K562 (cell line): ENCODE data around the gene FAM83E. TPM values are rescaled to one million over a fixed set of nuclear protein-coding genes. Genes with fewer than 3 reads are reported as not detected.

ENCODE experiments used
- ATAC-seq: fragments of 200-7000 bp; cut with Tn5 transposase; 3 replicates; pipeline ENCODE4 v1.9.1; 2020; ENCODE audit warnings: moderate library complexity
- BruUV-seq: library from RNA; stranded (reverse); fragments of 400-500 nt; replicated peaks from 2 replicates; lab custom pipeline; 2021; lab: Mats Ljungman, UMichigan
- CTCF ChIA-PET: fragments of 300-600 bp; formaldehyde crosslinking; extraction: SDS; loops from one replicate; lab custom pipeline; 2021; ENCODE audit warnings: low intra/inter-chr PET ratio; lab: Yijun Ruan, JAX
- POLR2A ChIA-PET: fragments of 300-600, 350-650 bp; sonication (Branson Sonifier 250); formaldehyde crosslinking; extraction: SDS; loops from one replicate; lab custom pipeline; 2021; ENCODE audit warnings: antibody characterized with exemption, inconsistent platforms; lab: Yijun Ruan, JAX
- DNase-seq, 4 experiments: peaks; one replicate each; pipeline versions ENCODE4 v3.0.0 to v3.0.0-alpha.2; 2011 to 2018; ENCODE audit warnings: low spot score in 3 of 4, mixed read lengths in 3 of 4; ENCODE audit errors: extremely low read depth in 1 of 4
- FAIRE-seq: peaks from 2 replicates; lab custom pipeline; 2011; peaks lifted over from hg19 to GRCh38; lab: Jason Lieb, UNC
- H2AFZ ChIP-seq: 2 replicates; pipeline ENCODE4 v1.6.0; 2011; ENCODE audit warnings: low read depth, low read length, control low read depth, inconsistent platforms
- H3K27ac ChIP-seq: fragments of 200-600 bp; 3 replicates; pipeline ENCODE4 v1.8.0; 2011; ENCODE audit warnings: low read depth, mild to moderate bottlenecking, control low read depth, inconsistent platforms, low read length, moderate library complexity, mixed read lengths; ENCODE audit errors: extremely low read depth
- H3K27me3 ChIP-seq, 2 experiments: fragments of 300-600 bp in 1 of 2; 2 replicates in 1 of 2; 3 replicates in 1 of 2; pipeline versions ENCODE4 v1.6.0 to v1.8.0; 2011; ENCODE audit warnings: inconsistent platforms in 2 of 2, low read length in 2 of 2, mild to moderate bottlenecking in 1 of 2, mixed read lengths in 1 of 2, moderate library complexity in 1 of 2; ENCODE audit not compliant: control insufficient read depth in 2 of 2, insufficient read depth in 2 of 2
- H3K36me3 ChIP-seq: fragments of 300-600 bp; 3 replicates; pipeline ENCODE4 v1.8.0; 2011; ENCODE audit warnings: mild to moderate bottlenecking, low read length, inconsistent platforms; ENCODE audit not compliant: control insufficient read depth, insufficient read depth
- H3K4me1 ChIP-seq, 2 experiments: fragments of 200-600 bp in 1 of 2; replicated peaks in 1 of 2; 2 replicates in 1 of 2; 3 replicates in 1 of 2; pipeline versions ENCODE4 v1.5.1 to v1.8.0; 2011; ENCODE audit warnings: inconsistent platforms in 2 of 2, low read length in 2 of 2, mild to moderate bottlenecking in 1 of 2, mixed read lengths in 1 of 2, moderate library complexity in 1 of 2; ENCODE audit not compliant: control insufficient read depth in 2 of 2, insufficient read depth in 2 of 2
- H3K4me2 ChIP-seq: 2 replicates; pipeline ENCODE4 v1.6.1; 2011; ENCODE audit warnings: low read length, control low read depth, inconsistent platforms, mixed read lengths; ENCODE audit not compliant: insufficient read depth
- H3K4me3 ChIP-seq: fragments of 200-600 bp; sonication (generic), shearing (Covaris generic); 2 replicates; pipeline ENCODE4 v1.5.1; 2016; ENCODE audit warnings: control low read depth, inconsistent platforms
- H3K79me2 ChIP-seq: fragments of 200-600 bp; 3 replicates; pipeline ENCODE4 v1.8.0; 2011; ENCODE audit warnings: low read length, inconsistent platforms; ENCODE audit not compliant: control insufficient read depth, insufficient read depth
- H3K9ac ChIP-seq, 2 experiments: 2 replicates each; pipeline versions ENCODE4 v1.6.0 to v1.6.1; 2011; ENCODE audit warnings: low read depth in 2 of 2, low read length in 2 of 2, control low read depth in 1 of 2, inconsistent platforms in 1 of 2, mild to moderate bottlenecking in 1 of 2, mixed read lengths in 1 of 2; ENCODE audit not compliant: insufficient read depth in 1 of 2
- H3K9me1 ChIP-seq: one replicate; pipeline ENCODE4 v1.6.0; 2011; ENCODE audit warnings: inconsistent platforms, mild to moderate bottlenecking, low read length, moderate library complexity; ENCODE audit not compliant: control insufficient read depth, insufficient read depth
- H3K9me3 ChIP-seq: replicated peaks from 2 replicates; pipeline ENCODE4 v1.5.1; 2011; ENCODE audit warnings: low read depth, low read length, inconsistent platforms; ENCODE audit not compliant: control insufficient read depth, insufficient read depth
- H4K20me1 ChIP-seq: replicated peaks from 2 replicates; pipeline ENCODE4 v1.6.1; 2011; ENCODE audit warnings: low read length, inconsistent platforms, mixed read lengths; ENCODE audit not compliant: control insufficient read depth, insufficient read depth
- BCOR ChIP-seq: fragments of 450-650 bp; IDR thresholded peaks from 2 replicates; pipeline ENCODE4 v1.6.1; 2016
- CREM ChIP-seq: IDR thresholded peaks from 2 replicates; pipeline ENCODE4 v1.6.1; 2014; ENCODE audit warnings: antibody characterized with exemption, low read depth
- KDM1A ChIP-seq, 2 experiments: fragments of 450-650 bp; IDR thresholded peaks; 2 replicates each; pipeline ENCODE4 v1.6.1; 2016; ENCODE audit warnings: mild to moderate bottlenecking in 2 of 2
- POLR2H ChIP-seq: IDR thresholded peaks from 2 replicates; pipeline ENCODE4 v1.6.1; 2016; ENCODE audit warnings: missing genetic modification characterization, low read depth, mild to moderate bottlenecking, control low read depth, missing compliant biosample characterization, moderate library complexity
- RBM25 ChIP-seq: fragments of 200-400 bp; formaldehyde crosslinking; IDR thresholded peaks from 2 replicates; pipeline ENCODE4 v1.6.1; 2018; ENCODE audit warnings: low read length, low read depth, moderate library complexity; ENCODE audit not compliant: severe bottlenecking
- SAFB ChIP-seq: fragments of 200-400 bp; formaldehyde crosslinking; IDR thresholded peaks from 2 replicates; pipeline ENCODE4 v1.6.1; 2017; ENCODE audit warnings: low read depth, low read length, borderline replicate concordance
- SRSF3 ChIP-seq: fragments of 200-400 bp; formaldehyde crosslinking; IDR thresholded peaks from 2 replicates; pipeline ENCODE4 v1.6.1; 2016; ENCODE audit warnings: mild to moderate bottlenecking, low read length, moderate library complexity; ENCODE audit not compliant: insufficient read depth
- ZFP36 ChIP-seq: fragments of 150-350 bp; IDR thresholded peaks from 2 replicates; pipeline ENCODE4 v1.6.1; 2018; ENCODE audit warnings: low read length, low read depth; ENCODE audit not compliant: partially characterized antibody
- ZNF384 ChIP-seq: IDR thresholded peaks from 2 replicates; pipeline ENCODE4 v1.6.1; 2012; ENCODE audit warnings: low read depth, low read length, improper control_type of control experiment
- WGBS: fragments of 100-300 bp; shearing (Covaris generic); methylation state at CpG from one replicate; pipeline ENCODE4 v1.1.6; 2016; ENCODE audit warnings: low coverage, mixed read lengths; ENCODE audit not compliant: insufficient coverage; ENCODE audit errors: missing lambda C conversion rate; 5-methylcytosine and 5-hydroxymethylcytosine counted together
- in situ Hi-C: fragments of 300-500 bp; cut with MboI; formaldehyde crosslinking; loops from 4 replicates; pipeline ENCODE4 v1.15.0; 2018; ENCODE audit warnings: inconsistent platforms, mixed read lengths
- intact Hi-C: fragments of 100-400 bp; cut with micrococcal nuclease; formaldehyde crosslinking; loops from 2 replicates; pipeline ENCODE4 v1.14.2; 2022
- polyA plus RNA-seq, 8 experiments: library from polyadenylated mRNA; depleted of rRNA in 4 of 8; stranded (reverse) in 5 of 8; unstranded in 3 of 8; fragments of >200 nt; fragmentation: Nextera tagmentation in 2 of 8; fragmentation: Illumina TruSeq in 1 of 8; extraction: Ambion mirVana in 2 of 8; extraction: Trizol in 1 of 8; gene quantifications; 2 replicates each; pipeline versions ENCODE4 v1.2.1 to v1.2.3, GENCODE V29; 2011 to 2014; ENCODE audit warnings: inconsistent platforms in 1 of 8, missing spikeins in 1 of 8
- total RNA-seq, 7 experiments: library from RNA; depleted of rRNA in 6 of 7; stranded (reverse); fragments of >200 nt in 6 of 7; fragmentation: Illumina TruSeq in 2 of 7; extraction: Trizol in 2 of 7; gene quantifications; 2 replicates each; pipeline versions ENCODE4 v1.2.1 to v1.2.3, GENCODE V29; 2011 to 2021; ENCODE audit warnings: low replicate concordance in 1 of 7
- TF ChIP-seq, protein P1 (sequence below): fragments of 250-450 bp; sonication (Bioruptor Pico); IDR thresholded peaks from 2 replicates; pipeline ENCODE4 v1.8.0; 2022; ENCODE audit warnings: moderate library complexity, mild to moderate bottlenecking, inconsistent platforms
- TF ChIP-seq, protein P2 (sequence below), 3 experiments: fragments of 200-800 bp in 1 of 3; sonication (Bioruptor generic) in 1 of 3; sonication (generic) in 1 of 3; formaldehyde crosslinking in 1 of 3; IDR thresholded peaks; 2 replicates each; pipeline versions ENCODE4 v1.6.1 to v1.8.0; 2016 to 2022; ENCODE audit warnings: mild to moderate bottlenecking in 2 of 3, missing compliant biosample characterization in 2 of 3, missing genetic modification characterization in 2 of 3, missing genetic modification reagents in 1 of 3
- TF ChIP-seq, protein P3 (sequence below): sonication (generic); formaldehyde crosslinking; IDR thresholded peaks from 2 replicates; pipeline ENCODE4 v1.9.0; 2022; ENCODE audit warnings: mild to moderate bottlenecking, missing genetic modification reagents
- TF ChIP-seq, protein P4 (sequence below): IDR thresholded peaks from 2 replicates; pipeline ENCODE4 v1.6.1; 2011; ENCODE audit warnings: borderline replicate concordance, low read depth, mild to moderate bottlenecking, moderate library complexity, low read length; ENCODE audit not compliant: insufficient read depth, poor library complexity, severe bottlenecking
- TF ChIP-seq, protein P5 (sequence below), 2 experiments: fragments of 450-650 bp; IDR thresholded peaks; 2 replicates each; pipeline ENCODE4 v1.6.1; 2016

FAM83E gene
- total and polyA plus RNA-seq, 9 of the 15 experiments (the other 6 are each of a cell fraction or from before 2014, with no cell fraction given): 0.15 to 0.87 (median 0.29) TPM; not detected in 4

DNA sequence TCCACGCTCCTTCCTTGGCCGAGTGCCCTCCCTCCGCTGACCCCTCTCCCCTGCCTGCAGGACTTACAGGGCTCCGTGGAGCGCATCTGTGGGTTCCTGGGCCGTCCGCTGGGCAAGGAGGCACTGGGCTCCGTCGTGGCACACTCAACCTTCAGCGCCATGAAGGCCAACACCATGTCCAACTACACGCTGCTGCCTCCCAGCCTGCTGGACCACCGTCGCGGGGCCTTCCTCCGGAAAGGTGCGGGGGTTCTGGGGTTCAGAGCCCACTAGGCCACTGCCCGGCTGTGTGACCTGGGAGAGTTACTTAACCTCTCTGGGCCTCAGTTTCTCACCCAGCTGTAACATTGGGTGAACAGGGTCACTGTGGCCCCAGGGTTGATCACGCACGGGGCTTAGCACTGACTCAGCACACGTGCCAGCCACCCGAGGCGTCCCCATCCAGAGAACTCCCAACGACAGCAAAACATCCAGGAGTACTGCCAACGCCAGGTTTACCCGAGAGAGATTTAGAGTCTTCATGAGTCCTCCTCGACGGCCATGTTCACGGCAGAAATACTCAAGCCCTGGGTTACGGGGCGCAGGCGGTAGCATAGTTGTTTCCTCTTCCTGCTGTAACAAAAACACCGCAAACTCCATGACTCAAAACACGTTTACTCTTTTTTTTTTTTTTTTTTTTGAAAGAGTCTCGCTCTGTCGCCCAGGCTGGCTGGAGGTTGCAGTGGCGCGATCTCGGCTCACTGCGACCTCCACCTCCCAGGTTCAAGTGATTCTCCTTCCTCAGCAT is 18.0 kb downstream of the FAM83E start:
- 56% methylated on average over 37 of the region's 39 CpGs for WGBS
- FAIRE-seq: no peak
- TF ChIP-seq SRSF3 (no peak), CREM (no peak), RBM25 (peak; percentile 45), POLR2H (tag) (no peak), ZFP36 (peak; percentile 63), ZNF384 (peak; percentile 38; the same call in 1 of the 2 replicates), BCOR (peak; percentile 26; the same call in 1 of the 2 replicates), KDM1A (IDR thresholded peaks at IDR 0.05) (0 out of 4 replicates have a peak, but pooled peaks of 1 of the 2 experiments have one; percentile 10), SAFB (no peak)
- TF ChIP-seq, protein P1, sequence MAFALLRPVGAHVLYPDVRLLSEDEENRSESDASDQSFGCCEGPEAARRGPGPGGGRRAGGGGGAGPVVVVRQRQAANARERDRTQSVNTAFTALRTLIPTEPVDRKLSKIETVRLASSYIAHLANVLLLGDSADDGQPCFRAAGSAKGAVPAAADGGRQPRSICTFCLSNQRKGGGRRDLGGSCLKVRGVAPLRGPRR (CRISPR knock-in tag): no peak
- TF ChIP-seq, protein P2, sequence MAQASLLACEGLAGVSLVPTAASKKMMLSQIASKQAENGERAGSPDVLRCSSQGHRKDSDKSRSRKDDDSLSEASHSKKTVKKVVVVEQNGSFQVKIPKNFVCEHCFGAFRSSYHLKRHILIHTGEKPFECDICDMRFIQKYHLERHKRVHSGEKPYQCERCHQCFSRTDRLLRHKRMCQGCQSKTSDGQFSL (CRISPR knock-in tag; IDR thresholded peaks at IDR 0.05): no peak
- TF ChIP-seq, protein P2 (tag; IDR thresholded peaks at IDR 0.05): no peak
- TF ChIP-seq, protein P3, sequence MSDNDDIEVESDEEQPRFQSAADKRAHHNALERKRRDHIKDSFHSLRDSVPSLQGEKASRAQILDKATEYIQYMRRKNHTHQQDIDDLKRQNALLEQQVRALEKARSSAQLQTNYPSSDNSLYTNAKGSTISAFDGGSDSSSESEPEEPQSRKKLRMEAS: 0 out of 2 replicates have a peak, but pooled peaks have one; percentile 30
- TF ChIP-seq, protein P4, sequence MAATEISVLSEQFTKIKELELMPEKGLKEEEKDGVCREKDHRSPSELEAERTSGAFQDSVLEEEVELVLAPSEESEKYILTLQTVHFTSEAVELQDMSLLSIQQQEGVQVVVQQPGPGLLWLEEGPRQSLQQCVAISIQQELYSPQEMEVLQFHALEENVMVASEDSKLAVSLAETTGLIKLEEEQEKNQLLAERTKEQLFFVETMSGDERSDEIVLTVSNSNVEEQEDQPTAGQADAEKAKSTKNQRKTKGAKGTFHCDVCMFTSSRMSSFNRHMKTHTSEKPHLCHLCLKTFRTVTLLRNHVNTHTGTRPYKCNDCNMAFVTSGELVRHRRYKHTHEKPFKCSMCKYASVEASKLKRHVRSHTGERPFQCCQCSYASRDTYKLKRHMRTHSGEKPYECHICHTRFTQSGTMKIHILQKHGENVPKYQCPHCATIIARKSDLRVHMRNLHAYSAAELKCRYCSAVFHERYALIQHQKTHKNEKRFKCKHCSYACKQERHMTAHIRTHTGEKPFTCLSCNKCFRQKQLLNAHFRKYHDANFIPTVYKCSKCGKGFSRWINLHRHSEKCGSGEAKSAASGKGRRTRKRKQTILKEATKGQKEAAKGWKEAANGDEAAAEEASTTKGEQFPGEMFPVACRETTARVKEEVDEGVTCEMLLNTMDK: no peak
- TF ChIP-seq, protein P5, sequence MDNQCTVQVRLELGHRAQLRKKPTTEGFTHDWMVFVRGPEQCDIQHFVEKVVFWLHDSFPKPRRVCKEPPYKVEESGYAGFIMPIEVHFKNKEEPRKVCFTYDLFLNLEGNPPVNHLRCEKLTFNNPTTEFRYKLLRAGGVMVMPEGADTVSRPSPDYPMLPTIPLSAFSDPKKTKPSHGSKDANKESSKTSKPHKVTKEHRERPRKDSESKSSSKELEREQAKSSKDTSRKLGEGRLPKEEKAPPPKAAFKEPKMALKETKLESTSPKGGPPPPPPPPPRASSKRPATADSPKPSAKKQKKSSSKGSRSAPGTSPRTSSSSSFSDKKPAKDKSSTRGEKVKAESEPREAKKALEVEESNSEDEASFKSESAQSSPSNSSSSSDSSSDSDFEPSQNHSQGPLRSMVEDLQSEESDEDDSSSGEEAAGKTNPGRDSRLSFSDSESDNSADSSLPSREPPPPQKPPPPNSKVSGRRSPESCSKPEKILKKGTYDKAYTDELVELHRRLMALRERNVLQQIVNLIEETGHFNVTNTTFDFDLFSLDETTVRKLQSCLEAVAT (IDR thresholded peaks at IDR 0.05): no peak

More for the DNA sequence above, 18.0 kb downstream of the FAM83E start:
- Histone ChIP-seq H2AFZ (0 out of 2 replicates have a peak overlapping the region, but pooled peaks have one; percentile 40), H3K4me3 (no peak overlapping the region), H3K4me2 (no peak overlapping the region), H3K9ac (0 out of 4 replicates have a peak overlapping the region, but pooled peaks of 1 of the 2 experiments have one; percentile 35), H3K27me3 (peaks cover 0 to 7% of the 10 kb centered on the region in 2 experiments; a peak in 2 of 5 replicates), H3K9me3 (no peaks in the 10 kb centered on the region), H3K79me2 (no peaks in the 10 kb centered on the region), H3K36me3 (no peaks in the 10 kb centered on the region), H4K20me1 (0 out of 2 replicates have a peak, but pooled peaks cover 2% of the 10 kb centered on the region), H3K27ac (no peak overlapping the region), H3K9me1 (peaks cover 2% of the 10 kb centered on the region), H3K4me1 (peaks cover 0 to 29% of the 10 kb centered on the region in 2 experiments; a peak in 2 of 5 replicates)
- intact Hi-C loops (no loop called here), in situ Hi-C loops (loop anchor here (25.0 kb wide), 1 partner anchor 1515 kb away; no protein-coding TSS in a partner anchor)
- ChIA-PET CTCF (interaction anchor here (0.7 kb wide), 1 partner anchor 92 kb away, joined by 3 read pairs; no protein-coding TSS in a partner anchor), POLR2A (no interaction called here)
- DNase-seq (no peak), ATAC-seq (no peak)
- BruUV-seq: no TSS peak
